GM23248 (cell line): ENCODE data around the gene EEIG2. TPM values are rescaled to one million over a fixed set of nuclear protein-coding genes. Genes with fewer than 3 reads are reported as not detected.
"Not testable (repeated sequence)": the region's sequence is repeated elsewhere in the genome, so short reads cannot be mapped to it uniquely, and the experiment has no call there.

Experiments
- DNase-seq: peaks from one replicate; pipeline ENCODE4 v3.0.0-alpha.2; 2015
- H2AFZ ChIP-seq: fragments of 200-600 bp; sonication (generic); 2 replicates; pipeline ENCODE4 v1.6.1; 2016; ENCODE audit warnings: antibody characterized with exemption
- H3F3A ChIP-seq: fragments of 200-600 bp; sonication (generic); 2 replicates; pipeline ENCODE4 v1.6.1; 2016; ENCODE audit warnings: mild to moderate bottlenecking, antibody characterized with exemption, mixed run types; ENCODE audit not compliant: insufficient read depth
- H3K27ac ChIP-seq: fragments of 200-600 bp; sonication (generic); 2 replicates; pipeline ENCODE4 v1.5.1; 2016; ENCODE audit warnings: mild to moderate bottlenecking
- H3K27me3 ChIP-seq: fragments of 200-600 bp; sonication (generic); replicated peaks from 2 replicates; pipeline ENCODE4 v1.6.1; 2016; ENCODE audit warnings: mild to moderate bottlenecking; ENCODE audit not compliant: insufficient read depth
- H3K36me3 ChIP-seq: fragments of 200-600 bp; sonication (generic); 2 replicates; pipeline ENCODE4 v1.6.1; 2016; ENCODE audit warnings: low read depth, mild to moderate bottlenecking
- H3K4me1 ChIP-seq: fragments of 200-600 bp; sonication (generic); 2 replicates; pipeline ENCODE4 v1.6.1; 2016; ENCODE audit warnings: mild to moderate bottlenecking; ENCODE audit not compliant: insufficient read depth
- H3K4me2 ChIP-seq: fragments of 200-600 bp; sonication (generic); one replicate; pipeline ENCODE4 v1.6.1; 2016; ENCODE audit warnings: mild to moderate bottlenecking; ENCODE audit not compliant: unreplicated experiment
- H3K4me3 ChIP-seq: fragments of 200-600 bp; sonication (generic); 2 replicates; pipeline ENCODE4 v1.5.1; 2016; ENCODE audit warnings: mild to moderate bottlenecking
- H3K79me2 ChIP-seq: fragments of 200-600 bp; sonication (generic); 2 replicates; pipeline ENCODE4 v1.6.1; 2016; ENCODE audit warnings: mild to moderate bottlenecking; ENCODE audit not compliant: insufficient read depth
- H3K9ac ChIP-seq: fragments of 200-600 bp; sonication (generic); 2 replicates; pipeline ENCODE4 v1.6.1; 2016; ENCODE audit warnings: mild to moderate bottlenecking
- H3K9me2 ChIP-seq: fragments of 200-600 bp; sonication (generic); 2 replicates; pipeline ENCODE4 v1.6.1; 2016; ENCODE audit warnings: mixed run types, mild to moderate bottlenecking, moderate library complexity; ENCODE audit not compliant: insufficient read depth
- H3K9me3 ChIP-seq: fragments of 200-600 bp; sonication (generic); one replicate; pipeline ENCODE4 v1.6.1; 2017; ENCODE audit warnings: low read depth
- H4K20me1 ChIP-seq: fragments of 200-600 bp; sonication (generic); 2 replicates; pipeline ENCODE4 v1.6.0; 2016; ENCODE audit not compliant: insufficient read depth
- EZH2 ChIP-seq: fragments of 200-600 bp; sonication (generic); IDR thresholded peaks from 2 replicates; pipeline ENCODE4 v1.6.1; 2018; ENCODE audit warnings: antibody characterized with exemption, mild to moderate bottlenecking; ENCODE audit not compliant: insufficient read depth, poor library complexity, severe bottlenecking
- EZH2phosphoT487 ChIP-seq: fragments of 200-600 bp; sonication (generic); IDR thresholded peaks from 2 replicates; pipeline ENCODE4 v1.6.1; 2018; ENCODE audit warnings: antibody characterized with exemption, moderate library complexity, mild to moderate bottlenecking, low read depth; ENCODE audit not compliant: insufficient read depth
- WGBS, 2 experiments: methylation state at CpG; one replicate each; pipeline ENCODE4 v1.1.6; 2015 to 2017; ENCODE audit warnings: low lambda C conversion rate in 2 of 2, low coverage in 1 of 2; ENCODE audit errors: missing lambda C conversion rate in 2 of 2; 5-methylcytosine and 5-hydroxymethylcytosine counted together
- in situ Hi-C: fragments of 300-500 bp; cut with MboI; formaldehyde crosslinking; loops from 2 replicates; pipeline ENCODE4 v1.15.0; 2020
- polyA plus RNA-seq: library from polyadenylated mRNA; unstranded; fragments of >200 nt; fragmentation: Nextera tagmentation; extraction: Ambion mirVana; gene quantifications from 2 replicates; pipeline ENCODE4 v1.2.1, GENCODE V29; 2016
- total RNA-seq: library from RNA; depleted of rRNA; stranded (reverse); fragments of >200 nt; shearing (Covaris generic); gene quantifications from 2 replicates; pipeline ENCODE4 v1.2.3, GENCODE V29; 2014; rRNA removed

EEIG2 gene
- total RNA-seq, result 5.4 and 6.4 TPM in 2 replicates
- 0.70 and 1.0 TPM in 2 replicates for polyA plus RNA-seq

DNA sequence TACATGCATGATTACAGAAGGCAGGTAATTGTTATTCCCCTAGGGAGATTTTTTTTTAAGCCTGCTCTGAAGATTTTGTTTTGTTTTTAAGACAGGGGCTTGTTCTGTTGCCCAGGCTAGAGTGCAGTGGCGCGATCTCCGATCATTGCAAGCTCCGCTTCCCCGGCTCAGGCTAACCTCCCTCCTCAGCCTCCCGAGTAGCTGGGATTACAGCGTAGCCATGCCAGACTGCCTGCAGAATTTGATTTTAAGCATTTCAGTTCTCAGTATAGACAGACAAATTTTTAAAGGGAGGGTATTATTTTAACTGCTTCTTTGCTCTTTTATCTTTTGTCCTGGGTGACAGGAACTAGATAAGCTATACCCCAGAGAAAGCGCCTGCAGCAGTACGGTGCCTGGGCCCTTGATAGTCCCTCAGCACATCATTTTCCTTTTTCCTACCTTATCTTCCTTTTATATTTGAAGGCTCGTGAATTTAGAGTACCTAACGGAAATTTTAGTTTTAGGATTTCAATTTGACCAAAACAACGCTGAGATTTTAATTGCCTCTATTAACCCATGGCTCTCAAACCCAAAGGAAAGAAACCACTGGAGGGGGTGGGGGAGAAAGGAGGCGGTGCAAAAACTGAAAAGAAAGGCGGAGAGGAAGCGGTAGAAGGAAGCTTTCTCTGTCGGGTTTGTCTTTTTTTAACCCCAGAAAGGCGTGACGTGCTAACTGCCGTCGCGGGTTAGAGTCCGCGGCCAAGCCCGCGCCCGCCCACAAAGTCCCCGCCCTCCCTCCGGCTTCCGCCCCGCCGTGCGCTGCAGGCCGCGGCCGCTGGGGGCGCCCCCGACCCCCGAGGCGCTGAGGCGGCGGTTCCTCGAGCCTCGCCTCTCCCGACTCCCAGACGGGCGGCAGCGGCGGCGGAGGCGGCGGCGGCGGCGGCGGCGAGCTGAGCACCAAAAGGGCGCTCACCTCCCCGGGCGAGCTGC lies at the start of gene EEIG2:
Gene EEIG2 (plus strand): TSS at position 886 of the 972 bp plus-strand sequence. CDS start 329 bp downstream, outside the sequence.
- in situ Hi-C loops, result no loop called here
- peaks cover 6% of the 10 kb centered on the region for H3K4me1 ChIP-seq
- H3K9me3 ChIP-seq, result no peaks in the 10 kb centered on the region
- TF ChIP-seq EZH2, result no peak
- TF ChIP-seq EZH2phosphoT487, result no peak
- H3K9ac ChIP-seq, result peak within 1 kb of the TSS; percentile 74
- peak within 1 kb of the TSS; percentile 97 for H2AFZ ChIP-seq
- H3K9me2 ChIP-seq, result no peaks in the 10 kb centered on the region
- H4K20me1 ChIP-seq, result no peaks in the 10 kb centered on the region
- H3K4me3 ChIP-seq, result peak within 1 kb of the TSS; percentile 77
- peak within 1 kb of the TSS; percentile 53 for H3K27ac ChIP-seq
- peaks cover 33% of the 10 kb centered on the region for H3K79me2 ChIP-seq
- H3K36me3 ChIP-seq, result no peaks in the 10 kb centered on the region
- WGBS, 2 experiments, result 16 to 26% methylated on average over 30 to 50 of the region's 59 CpGs
- no peaks in the 10 kb centered on the region for H3K27me3 ChIP-seq
- peak; percentile 92 for DNase-seq
- peaks cover 12% of the 10 kb centered on the region; the same call in 1 of the 2 replicates for H3F3A ChIP-seq
- H3K4me2 ChIP-seq, result peak within 1 kb of the TSS; percentile 95

DNA sequence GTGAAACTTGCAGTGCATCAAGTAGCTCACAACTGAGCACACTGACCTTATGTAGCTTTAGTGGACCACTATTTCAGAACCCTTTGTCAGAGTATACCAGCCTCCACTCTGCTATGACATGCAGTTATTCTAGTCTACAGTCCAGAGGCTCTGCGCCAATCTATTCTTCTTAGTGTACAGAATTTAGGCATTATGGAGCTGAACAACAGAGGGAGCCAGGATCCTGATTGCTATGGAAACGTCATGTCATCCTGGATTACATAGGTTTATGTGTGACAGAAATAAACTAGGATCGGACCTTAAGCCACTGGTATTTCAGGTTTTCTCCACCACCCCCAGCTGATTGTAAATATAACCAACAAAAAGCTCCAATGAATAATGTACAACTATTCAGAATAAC lies 48.1 kb upstream of the EEIG2 start:
- Histone ChIP-seq H3K9ac (no peak overlapping the region), H3K4me2 (no peak overlapping the region), H3K27ac (no peak overlapping the region), H2AFZ (no peak overlapping the region), H3K79me2 (no peaks in the 10 kb centered on the region), H3K27me3 (no peaks in the 10 kb centered on the region), H3K9me3 (no peaks in the 10 kb centered on the region), H3K36me3 (no peaks in the 10 kb centered on the region), H3K4me1 (no peaks in the 10 kb centered on the region), H3F3A (no peaks in the 10 kb centered on the region), H3K4me3 (no peak overlapping the region), H3K9me2 (no peaks in the 10 kb centered on the region), H4K20me1 (no peaks in the 10 kb centered on the region)
- WGBS, 2 experiments, result 33% methylated on average over 3 of the region's 3 CpGs
- DNase-seq, result peak; percentile 5
- no peak for TF ChIP-seq EZH2
- TF ChIP-seq EZH2phosphoT487, result no peak
- in situ Hi-C loops, result no loop called here

DNA sequence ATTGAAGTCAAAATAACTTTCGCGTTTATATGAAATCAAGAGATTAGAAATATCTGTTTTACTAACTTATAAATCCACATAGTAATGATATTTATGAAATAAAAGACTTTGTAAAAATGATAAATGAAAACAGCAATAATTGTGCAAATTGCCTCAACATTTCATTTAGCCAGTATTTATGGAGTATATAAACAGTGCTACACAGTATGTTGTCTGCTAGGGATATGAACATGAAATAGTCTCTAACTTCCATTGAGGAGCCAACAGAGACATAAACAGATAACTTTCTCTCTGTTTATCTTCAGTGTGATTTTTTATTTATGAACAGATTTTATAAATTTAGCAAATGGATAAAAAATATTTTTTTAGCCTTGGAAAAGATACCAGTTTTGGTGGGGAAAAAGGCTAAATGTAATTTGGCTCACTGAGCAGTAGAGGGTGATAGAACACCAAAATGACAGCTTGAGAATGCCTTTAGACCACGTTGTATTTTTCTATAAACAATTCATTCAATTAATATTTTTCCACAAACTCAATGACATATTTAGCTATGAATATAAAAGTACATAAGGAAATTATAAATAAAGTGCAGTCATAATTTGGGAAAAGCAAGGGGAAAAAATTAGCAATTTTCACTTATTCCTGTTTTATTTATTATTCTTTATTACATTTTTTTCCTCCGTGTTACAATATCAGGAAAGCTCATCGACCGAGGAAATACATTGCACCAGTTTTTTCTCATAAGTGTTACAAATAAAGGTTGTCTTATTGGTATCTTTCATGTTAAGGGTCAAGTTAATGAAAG lies 47.5 kb upstream of the EEIG2 start:
- Histone ChIP-seq H3K9ac (no peak overlapping the region), H3K27me3 (no peaks in the 10 kb centered on the region), H2AFZ (no peak overlapping the region), H3F3A (no peaks in the 10 kb centered on the region), H4K20me1 (no peaks in the 10 kb centered on the region), H3K9me2 (no peaks in the 10 kb centered on the region), H3K36me3 (no peaks in the 10 kb centered on the region), H3K4me1 (no peaks in the 10 kb centered on the region), H3K9me3 (no peaks in the 10 kb centered on the region), H3K79me2 (no peaks in the 10 kb centered on the region), H3K4me3 (no peak overlapping the region), H3K4me2 (no peak overlapping the region), H3K27ac (no peak overlapping the region)
- in situ Hi-C loops, result no loop called here
- peak; percentile 69 for DNase-seq
- WGBS, 2 experiments, result 72% methylated on average over 6 of the region's 6 CpGs
- no peak for TF ChIP-seq EZH2phosphoT487
- no peak for TF ChIP-seq EZH2

DNA sequence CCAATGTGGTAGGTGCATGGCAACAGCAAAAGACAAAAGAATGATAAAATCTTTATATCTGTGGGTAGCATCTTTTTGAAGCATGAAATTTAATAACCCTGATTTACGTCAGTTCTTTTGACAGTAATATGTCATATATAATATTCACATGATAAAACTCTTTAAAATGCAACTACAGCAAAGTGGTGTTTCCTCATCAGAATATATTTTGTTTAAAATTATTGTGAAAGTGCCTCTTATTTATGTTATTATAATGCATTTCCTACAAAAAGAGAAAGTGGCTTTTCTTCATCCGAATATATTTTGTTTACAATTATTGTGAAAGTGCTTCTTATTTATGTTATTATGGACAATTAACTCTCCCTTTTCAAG lies 46.9 kb upstream of the EEIG2 start:
- in situ Hi-C loops, result no loop called here
- no peak overlapping the region for H3K27ac ChIP-seq
- WGBS, 2 experiments, result 10 to 16% methylated on average over 2 of the region's 2 CpGs

DNA sequence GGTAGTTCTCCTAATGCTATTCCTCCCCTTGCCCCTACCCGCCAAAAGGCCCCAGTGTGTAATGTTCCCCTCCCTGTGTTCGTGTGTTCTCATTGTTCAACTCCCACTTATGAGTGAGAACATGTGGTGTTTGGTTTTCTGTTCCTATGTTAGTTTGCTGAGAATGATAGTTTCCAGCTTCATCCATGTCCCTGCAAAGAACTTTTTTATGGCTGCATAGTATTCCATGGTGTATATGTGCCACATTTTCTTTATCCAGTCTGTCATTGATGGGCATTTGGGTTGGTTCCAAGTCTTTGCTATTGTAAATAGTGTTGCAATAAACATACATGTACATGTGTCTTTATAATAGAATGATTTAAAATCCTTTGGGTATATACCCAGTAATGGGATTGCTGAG lies 46.0 kb upstream of the EEIG2 start:
- H3K79me2 ChIP-seq, H3K4me2 ChIP-seq, in situ Hi-C loops, DNase-seq, H3K4me3 ChIP-seq, H3K27ac ChIP-seq, H3K27me3 ChIP-seq, H3K9me2 ChIP-seq, H3K9ac ChIP-seq, H3K4me1 ChIP-seq, H2AFZ ChIP-seq, H4K20me1 ChIP-seq, H3K36me3 ChIP-seq, H3F3A ChIP-seq, H3K9me3 ChIP-seq: not testable (repeated sequence)
- 67 to 82% methylated on average over 2 of the region's 2 CpGs for WGBS, 2 experiments

More for the DNA sequence above, 46.9 kb upstream of the EEIG2 start:
- no peak for DNase-seq
- H3K9me3 ChIP-seq, result no peaks in the 10 kb centered on the region
- no peak for TF ChIP-seq EZH2phosphoT487
- TF ChIP-seq EZH2, result no peak
- no peaks in the 10 kb centered on the region for H4K20me1 ChIP-seq
- no peak overlapping the region for H3K9ac ChIP-seq
- no peak overlapping the region for H3K4me3 ChIP-seq
- H3K4me1 ChIP-seq, result no peaks in the 10 kb centered on the region
- H3K79me2 ChIP-seq, result no peaks in the 10 kb centered on the region
- no peak overlapping the region for H2AFZ ChIP-seq
- no peaks in the 10 kb centered on the region for H3K36me3 ChIP-seq
- H3K9me2 ChIP-seq, result no peaks in the 10 kb centered on the region
- no peak overlapping the region for H3K4me2 ChIP-seq
- no peaks in the 10 kb centered on the region for H3F3A ChIP-seq
- 0 out of 2 replicates have a peak, but pooled peaks cover under 1% of the 10 kb centered on the region for H3K27me3 ChIP-seq

DNA sequence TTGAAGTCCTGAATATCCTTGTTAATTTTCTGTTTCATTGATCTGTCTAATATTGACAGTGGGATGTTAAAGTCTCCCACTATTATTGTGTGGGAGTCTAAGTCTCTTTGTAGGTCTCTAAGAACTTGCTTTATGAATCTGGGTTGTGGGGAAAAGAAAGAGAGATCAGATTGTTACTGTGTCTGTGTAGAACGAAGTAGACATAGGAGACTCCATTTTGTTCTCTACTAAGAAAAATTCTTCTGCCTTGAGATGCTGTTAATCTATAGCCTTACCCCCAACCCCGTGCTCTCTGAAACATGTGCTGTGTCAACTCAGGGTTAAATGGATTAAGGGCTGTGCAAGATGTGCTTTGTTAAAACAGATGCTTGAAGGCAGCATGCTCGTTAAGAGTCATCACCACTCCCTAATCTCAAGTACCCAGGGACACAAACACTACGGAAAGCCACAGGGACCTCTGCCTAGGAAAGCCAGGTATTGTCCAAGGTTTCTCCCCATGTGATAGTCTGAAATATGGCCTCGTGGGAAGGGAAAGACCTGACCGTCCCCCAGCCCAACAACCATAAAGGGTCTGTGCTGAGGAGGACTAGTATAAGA lies 42.5 kb upstream of the EEIG2 start:
- H3K36me3 ChIP-seq, H3K9me2 ChIP-seq, H3K27ac ChIP-seq, DNase-seq, H3K4me2 ChIP-seq, H3K9me3 ChIP-seq, H3K79me2 ChIP-seq, H3K4me1 ChIP-seq, H2AFZ ChIP-seq, H3K4me3 ChIP-seq, H3K9ac ChIP-seq, H3F3A ChIP-seq, H4K20me1 ChIP-seq: not testable (repeated sequence)
- in situ Hi-C loops, result loop anchor here (5.0 kb wide), 1 partner anchor 125 kb away; no protein-coding TSS in a partner anchor
- WGBS, 2 experiments, result 42% methylated on average over 6 of the region's 6 CpGs
- H3K27me3 ChIP-seq, result peaks cover 23% of the 10 kb centered on the region
